ENCODE results near the gene ROR2.

ROR2 gene

GRCh38 chr9:91899594-91899993 is 50.4 kb downstream of the ROR2 start:
- no peak for DNase-seq

GRCh38 chr9:91899219-91899563 is 50.8 kb downstream of the ROR2 start:
- no peak for DNase-seq

- no peak for DNase-seq
Measured at GRCh38 chr9:91898451-91899218, 51.4 kb downstream of the ROR2 start.

- DNase-seq, result no peak
Measured at GRCh38 chr9:91897201-91897600, 52.8 kb downstream of the ROR2 start.

GRCh38 chr9:91896513-91897121 is 53.4 kb downstream of the ROR2 start:
- no peak for DNase-seq

GRCh38 chr9:91896097-91896496 is 53.9 kb downstream of the ROR2 start:
- no peak for DNase-seq

- no peak for DNase-seq
Measured at GRCh38 chr9:91894536-91894935, 55.5 kb downstream of the ROR2 start.

- DNase-seq, result no peak
Measured at GRCh38 chr9:91894023-91894422, 56.0 kb downstream of the ROR2 start.

- DNase-seq, result no peak
Measured at GRCh38 chr9:91891915-91892314, 58.1 kb downstream of the ROR2 start.

GRCh38 chr9:91890662-91891061 is 59.4 kb downstream of the ROR2 start:
- no peak for DNase-seq

- no peak for DNase-seq
Measured at GRCh38 chr9:91889161-91889911, 60.7 kb downstream of the ROR2 start.

- DNase-seq, result no peak
Measured at GRCh38 chr9:91886414-91887076, 63.5 kb downstream of the ROR2 start.

GRCh38 chr9:91885746-91886413 is 64.1 kb downstream of the ROR2 start:
- no peak for DNase-seq

GRCh38 chr9:91884696-91885687 is 65.0 kb downstream of the ROR2 start:
- DNase-seq, result no peak

GRCh38 chr9:91884153-91884552 is 65.9 kb downstream of the ROR2 start:
- DNase-seq, result no peak

GRCh38 chr9:91883503-91883902 is 66.5 kb downstream of the ROR2 start:
- DNase-seq, result no peak

- no peak for DNase-seq
Measured at GRCh38 chr9:91882627-91883026, 67.4 kb downstream of the ROR2 start.

- DNase-seq, result no peak
Measured at GRCh38 chr9:91880378-91880972, 69.6 kb downstream of the ROR2 start.

- no peak for DNase-seq
Measured at GRCh38 chr9:91879231-91879630, 70.8 kb downstream of the ROR2 start.

GRCh38 chr9:91873637-91874051 is 76.4 kb downstream of the ROR2 start:
- no peak for DNase-seq

- DNase-seq, result no peak
Measured at GRCh38 chr9:91868732-91869391, 81.2 kb downstream of the ROR2 start.
